ENCODE measurements around the gene NFIX. TPM values are rescaled to one million over a fixed set of nuclear protein-coding genes. Genes with fewer than 3 reads are reported as not detected.

The NFIX gene
- total RNA-seq, 6 experiments from 2014 or later: 20.3 to 40.0 (median 26.7) TPM

DNA sequence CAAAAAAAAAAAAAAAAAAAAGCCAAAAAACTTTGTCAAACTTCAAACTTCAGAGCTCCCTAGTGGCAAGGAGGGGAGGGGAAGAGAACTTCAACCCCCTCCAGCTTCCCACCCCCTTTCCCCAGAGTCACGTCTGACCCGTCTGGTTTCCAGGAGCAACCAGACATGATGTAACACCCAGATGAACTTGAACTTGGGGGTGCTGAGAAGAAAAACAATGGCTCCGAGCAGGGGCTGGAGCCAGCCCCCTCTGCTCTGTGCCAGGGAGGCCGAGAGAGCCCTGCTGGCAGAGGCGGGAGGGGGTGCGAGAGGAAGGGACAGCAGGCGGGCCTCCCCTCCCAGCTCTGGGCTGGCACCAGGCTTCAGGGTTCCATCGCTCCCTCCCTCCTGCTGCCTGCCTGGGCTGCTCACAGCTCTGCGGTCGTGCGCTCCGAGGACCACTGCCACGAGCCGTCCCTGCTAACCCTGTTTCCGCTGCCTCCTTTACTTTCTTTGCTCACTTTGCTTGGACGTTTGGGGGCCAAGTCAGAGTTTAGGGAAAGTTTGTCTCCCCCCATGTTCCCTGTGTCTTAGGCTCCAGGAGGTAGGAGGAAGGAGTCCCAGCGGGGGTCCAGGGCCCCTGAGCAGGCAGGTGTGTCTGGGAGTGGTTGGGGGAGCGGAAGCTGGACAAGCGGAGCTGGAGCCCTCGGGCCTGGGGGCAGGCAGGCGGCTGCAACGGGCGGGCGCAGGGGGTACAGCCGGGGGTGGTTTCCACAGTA is 96.3 kb downstream of the NFIX start:
- Histone ChIP-seq H3K4me3 (no peak overlapping the region), H3K27ac (peak overlapping the region in 2 of 3 donors; percentile 2 to 29), H3K9me3 (no peaks in the 10 kb centered on the region), H3K4me1 (peaks cover 0 to 26% (median 3%) of the 10 kb centered on the region in 4 donors), H3K27me3 (no peaks in the 10 kb centered on the region), H3K36me3 (peaks cover 0 to 3% (median 0%) of the 10 kb centered on the region in 4 donors)
- WGBS (ENCODE audit: insufficient coverage, low coverage, low lambda C conversion rate, missing lambda C conversion rate): 33% methylated on average over 8 of the region's 25 CpGs
- DNase-seq (peak in 1 of 3 donors; percentile 23), ATAC-seq (peak in 2 of 4 donors; percentile 4)
- TF ChIP-seq, protein P1, sequence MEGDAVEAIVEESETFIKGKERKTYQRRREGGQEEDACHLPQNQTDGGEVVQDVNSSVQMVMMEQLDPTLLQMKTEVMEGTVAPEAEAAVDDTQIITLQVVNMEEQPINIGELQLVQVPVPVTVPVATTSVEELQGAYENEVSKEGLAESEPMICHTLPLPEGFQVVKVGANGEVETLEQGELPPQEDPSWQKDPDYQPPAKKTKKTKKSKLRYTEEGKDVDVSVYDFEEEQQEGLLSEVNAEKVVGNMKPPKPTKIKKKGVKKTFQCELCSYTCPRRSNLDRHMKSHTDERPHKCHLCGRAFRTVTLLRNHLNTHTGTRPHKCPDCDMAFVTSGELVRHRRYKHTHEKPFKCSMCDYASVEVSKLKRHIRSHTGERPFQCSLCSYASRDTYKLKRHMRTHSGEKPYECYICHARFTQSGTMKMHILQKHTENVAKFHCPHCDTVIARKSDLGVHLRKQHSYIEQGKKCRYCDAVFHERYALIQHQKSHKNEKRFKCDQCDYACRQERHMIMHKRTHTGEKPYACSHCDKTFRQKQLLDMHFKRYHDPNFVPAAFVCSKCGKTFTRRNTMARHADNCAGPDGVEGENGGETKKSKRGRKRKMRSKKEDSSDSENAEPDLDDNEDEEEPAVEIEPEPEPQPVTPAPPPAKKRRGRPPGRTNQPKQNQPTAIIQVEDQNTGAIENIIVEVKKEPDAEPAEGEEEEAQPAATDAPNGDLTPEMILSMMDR (IDR thresholded peaks at IDR 0.05): no peak
- TF ChIP-seq POLR2A (IDR thresholded peaks at IDR 0.05): no peak
- intact Hi-C loops (cut with DNase I): loop anchor here (2.0 to 10.0 kb wide), 3 partner anchors 57 to 111 kb away; no protein-coding TSS in a partner anchor

DNA sequence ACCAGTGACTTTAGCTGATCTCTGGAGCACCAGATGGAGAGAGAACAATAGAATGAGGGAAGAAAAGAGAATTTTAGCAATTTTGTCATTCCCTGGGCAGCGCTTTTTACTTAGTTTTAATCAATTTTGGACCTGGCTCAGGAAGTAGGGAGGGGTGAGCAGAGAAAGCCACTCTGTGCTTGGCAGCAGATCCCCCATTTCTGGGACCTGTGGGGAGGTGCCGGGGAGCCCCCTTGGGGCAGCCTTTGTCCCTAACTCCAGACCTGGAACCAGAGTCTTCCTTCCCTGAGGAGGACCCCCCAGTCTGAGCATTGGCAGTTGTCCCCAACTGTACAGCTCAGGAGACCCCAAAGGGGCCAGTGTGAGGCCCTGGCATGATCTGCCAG is 96.9 kb downstream of the NFIX start:
- Histone ChIP-seq H3K4me3 (no peak overlapping the region), H3K27ac (peak overlapping the region in 1 of 3 donors; percentile 2), H3K36me3 (peaks cover 0 to 3% (median 0%) of the 10 kb centered on the region in 4 donors), H3K4me1 (peaks cover 0 to 30% (median 3%) of the 10 kb centered on the region in 4 donors), H3K9me3 (no peaks in the 10 kb centered on the region), H3K27me3 (peaks cover 0 to 2% of the 10 kb centered on the region in 2 donors)
- DNase-seq (no peak), ATAC-seq (no peak)
- no peak for TF ChIP-seq POLR2A (IDR thresholded peaks at IDR 0.05)
- TF ChIP-seq, protein P1 (IDR thresholded peaks at IDR 0.05): no peak
- intact Hi-C loops (cut with DNase I): loop anchor here (2.0 to 10.0 kb wide), 3 partner anchors 57 to 111 kb away; no protein-coding TSS in a partner anchor
- 55% methylated on average over 2 of the region's 2 CpGs for WGBS (ENCODE audit: insufficient coverage, low coverage, low lambda C conversion rate, missing lambda C conversion rate)

DNA sequence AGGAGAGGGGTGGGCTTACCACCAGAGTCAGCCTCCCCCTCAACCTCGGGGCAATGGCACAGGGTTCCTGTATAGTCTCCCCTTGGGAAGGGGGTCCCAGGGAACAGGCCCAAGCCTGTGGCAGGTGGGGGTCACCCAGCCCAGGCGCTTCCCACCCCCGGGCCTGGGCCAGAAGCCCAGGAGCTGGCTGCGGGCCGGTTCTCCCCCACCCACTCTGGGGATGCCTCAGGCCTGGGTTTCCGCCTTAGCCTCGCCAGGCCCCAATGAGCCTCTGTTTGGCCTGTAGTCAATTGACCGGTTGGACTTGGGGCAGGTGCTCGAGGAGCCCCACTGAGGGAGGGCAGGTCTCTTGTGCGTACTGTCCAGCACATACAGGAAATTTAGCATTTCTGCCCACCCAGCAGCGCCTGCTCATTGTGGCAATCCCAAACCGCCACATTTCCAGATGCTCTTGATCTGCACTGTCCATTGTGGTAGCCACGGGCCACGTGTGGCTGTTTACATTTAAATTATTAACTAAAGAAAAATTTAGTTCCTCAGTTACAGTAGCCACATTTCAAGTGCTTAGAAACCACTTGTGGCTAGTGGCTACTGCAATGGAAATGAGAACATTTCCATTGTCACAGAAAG is 97.4 kb downstream of the NFIX start:
- DNase-seq: peak in 1 of 3 donors; percentile 16

DNA sequence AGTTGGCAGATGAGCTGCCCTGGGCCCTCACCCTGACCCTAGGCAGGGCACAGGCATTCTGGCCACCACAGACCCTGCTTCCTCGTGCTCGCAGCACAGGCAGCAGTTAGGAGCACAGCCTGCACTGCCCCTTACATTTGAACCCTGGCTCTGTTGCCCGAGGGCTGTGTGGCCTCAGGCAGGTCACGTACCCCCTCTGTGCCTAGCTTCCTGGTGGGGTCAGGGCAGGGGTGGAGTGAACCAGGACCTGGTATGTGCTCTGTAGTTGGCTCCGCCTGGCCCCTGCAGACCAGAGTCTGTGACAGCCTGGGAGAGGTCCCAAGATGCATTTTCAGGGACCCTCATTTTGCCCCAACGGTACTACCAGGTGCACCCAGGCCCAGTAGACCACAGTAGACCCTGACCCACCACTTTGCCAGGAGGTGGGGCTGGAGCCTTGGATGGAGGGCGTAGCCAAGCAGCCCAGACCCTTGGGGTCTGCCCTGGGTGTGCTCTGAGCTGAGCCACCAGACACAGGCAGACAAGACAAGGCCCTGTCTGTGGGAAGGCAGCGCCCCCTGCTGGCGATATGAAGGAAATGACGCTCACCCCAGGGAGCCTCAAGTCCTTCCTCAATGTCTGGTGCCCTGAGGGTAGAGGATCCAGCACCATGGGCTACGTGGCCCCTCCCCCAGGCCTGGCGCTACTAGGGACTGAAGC is 98.3 kb downstream of the NFIX start:
- peak; percentile 69 to 77 (median 72) for ATAC-seq
- peaks cover 0 to 26% (median 3%) of the 10 kb centered on the region in 4 donors for H3K4me1 ChIP-seq
- peak; percentile 77 to 86 (median 79) for DNase-seq
- TF ChIP-seq, protein P1 (IDR thresholded peaks at IDR 0.05): peak; percentile 94 to 97 (median 95)
- no peak for TF ChIP-seq POLR2A (IDR thresholded peaks at IDR 0.05)
- intact Hi-C loops (cut with DNase I): loop anchor here (2.0 to 10.0 kb wide), 3 partner anchors 59 to 113 kb away; no protein-coding TSS in a partner anchor
- H3K27me3 ChIP-seq: peaks cover 0 to 6% of the 10 kb centered on the region in 2 donors
- peaks cover 0 to 3% (median 0%) of the 10 kb centered on the region in 4 donors for H3K36me3 ChIP-seq
- WGBS (ENCODE audit: insufficient coverage, low coverage, low lambda C conversion rate, missing lambda C conversion rate): 0% methylated on average over 1 of the region's 12 CpGs
- H3K27ac ChIP-seq: no peak overlapping the region
- H3K4me3 ChIP-seq: no peak overlapping the region
- no peaks in the 10 kb centered on the region for H3K9me3 ChIP-seq

More for the DNA sequence above, 97.4 kb downstream of the NFIX start:
- no peaks in the 10 kb centered on the region for H3K9me3 ChIP-seq
- TF ChIP-seq POLR2A (IDR thresholded peaks at IDR 0.05): no peak
- TF ChIP-seq, protein P1 (IDR thresholded peaks at IDR 0.05): no peak
- H3K27ac ChIP-seq: peak overlapping the region in 1 of 3 donors; percentile 2
- H3K27me3 ChIP-seq: peaks cover 0 to 6% of the 10 kb centered on the region in 2 donors
- no peak overlapping the region for H3K4me3 ChIP-seq
- intact Hi-C loops (cut with DNase I): loop anchor here (2.0 to 10.0 kb wide), 3 partner anchors 58 to 112 kb away; no protein-coding TSS in a partner anchor
- H3K4me1 ChIP-seq: peaks cover 0 to 26% (median 3%) of the 10 kb centered on the region in 4 donors
- ATAC-seq: peak in 1 of 4 donors; percentile 5
- 48% methylated on average over 6 of the region's 14 CpGs for WGBS (ENCODE audit: insufficient coverage, low coverage, low lambda C conversion rate, missing lambda C conversion rate)
- H3K36me3 ChIP-seq: peaks cover 0 to 3% (median 0%) of the 10 kb centered on the region in 4 donors
